WTC11 (cell line): ENCODE data around the gene DENND6A.

Source experiments
- CREB1 ChIP-seq: sonication (generic); formaldehyde crosslinking; IDR thresholded peaks from 2 replicates; pipeline ENCODE4 v1.8.0; 2023; ENCODE audit warnings: mild to moderate bottlenecking, missing genetic modification reagents
- CREM ChIP-seq: sonication (generic); formaldehyde crosslinking; IDR thresholded peaks from 2 replicates; pipeline ENCODE4 v1.8.1; 2022; ENCODE audit warnings: mild to moderate bottlenecking, missing genetic modification reagents, moderate library complexity
- CTCF ChIP-seq: fragments of 200-600 bp; IDR thresholded peaks from 2 replicates; pipeline ENCODE4 v1.8.0; 2022; ENCODE audit warnings: antibody characterized with exemption
- E2F1 ChIP-seq: sonication (generic); formaldehyde crosslinking; IDR thresholded peaks from 2 replicates; pipeline ENCODE4 v1.8.0; 2022; ENCODE audit warnings: mild to moderate bottlenecking, missing genetic modification reagents
- ERG ChIP-seq: fragments of 250-450 bp; sonication (Bioruptor Pico); IDR thresholded peaks from 2 replicates; pipeline ENCODE4 v1.8.0; 2021; ENCODE audit warnings: mild to moderate bottlenecking
- FOXK1 ChIP-seq: sonication (generic); formaldehyde crosslinking; IDR thresholded peaks from 2 replicates; pipeline ENCODE4 v1.8.0; 2022; ENCODE audit warnings: mild to moderate bottlenecking, moderate library complexity, missing genetic modification reagents
- HMGA2 ChIP-seq: fragments of 250-450 bp; sonication (Bioruptor Pico); IDR thresholded peaks from 2 replicates; pipeline ENCODE4 v1.4.0; 2021; ENCODE audit warnings: mild to moderate bottlenecking, moderate library complexity
- NR2C2 ChIP-seq: sonication (generic); formaldehyde crosslinking; IDR thresholded peaks from 2 replicates; pipeline ENCODE4 v1.8.0; 2022; ENCODE audit warnings: mild to moderate bottlenecking, missing genetic modification reagents
- USF2 ChIP-seq: sonication (generic); formaldehyde crosslinking; IDR thresholded peaks from 2 replicates; pipeline ENCODE4 v1.8.1; 2023; ENCODE audit warnings: mild to moderate bottlenecking, missing genetic modification reagents, moderate library complexity
- ZNF232 ChIP-seq: sonication (generic); formaldehyde crosslinking; IDR thresholded peaks from 2 replicates; pipeline ENCODE4 v1.8.0; 2022; ENCODE audit warnings: mild to moderate bottlenecking, missing genetic modification reagents
- TF ChIP-seq, protein P1 (sequence below): sonication (generic); formaldehyde crosslinking; IDR thresholded peaks from 2 replicates; pipeline ENCODE4 v1.8.1; 2022; ENCODE audit warnings: mild to moderate bottlenecking, missing genetic modification reagents, moderate library complexity, borderline replicate concordance
- TF ChIP-seq, protein P2 (sequence below): sonication (generic); formaldehyde crosslinking; conservative IDR thresholded peaks from 2 replicates; pipeline ENCODE4 v1.8.1; 2023; ENCODE audit warnings: mild to moderate bottlenecking, low read depth, missing genetic modification reagents, moderate library complexity
- TF ChIP-seq, protein P3 (sequence below): sonication (generic); formaldehyde crosslinking; IDR thresholded peaks from 2 replicates; pipeline ENCODE4 v1.8.1; 2022; ENCODE audit warnings: missing genetic modification reagents, borderline replicate concordance

DNA sequence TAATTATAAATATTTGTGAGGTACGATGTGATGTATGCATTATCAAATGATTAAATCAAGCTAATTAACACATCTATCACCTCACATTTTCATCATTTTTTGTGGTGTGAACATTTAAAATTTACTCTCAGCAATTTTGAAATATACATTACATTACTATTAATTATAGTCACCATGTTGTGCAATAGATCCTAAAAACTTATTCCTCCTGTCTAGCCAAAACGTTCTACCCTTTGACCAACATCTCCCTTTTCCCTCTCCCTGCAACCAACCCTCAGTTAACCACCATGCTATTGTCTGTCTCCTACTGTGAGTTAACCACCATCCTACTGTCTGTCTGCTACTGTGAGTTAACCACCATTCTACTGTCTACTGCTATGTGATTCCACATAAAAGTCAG lies 42.5 kb upstream of the DENND6A start:
- TF ChIP-seq, protein P1, sequence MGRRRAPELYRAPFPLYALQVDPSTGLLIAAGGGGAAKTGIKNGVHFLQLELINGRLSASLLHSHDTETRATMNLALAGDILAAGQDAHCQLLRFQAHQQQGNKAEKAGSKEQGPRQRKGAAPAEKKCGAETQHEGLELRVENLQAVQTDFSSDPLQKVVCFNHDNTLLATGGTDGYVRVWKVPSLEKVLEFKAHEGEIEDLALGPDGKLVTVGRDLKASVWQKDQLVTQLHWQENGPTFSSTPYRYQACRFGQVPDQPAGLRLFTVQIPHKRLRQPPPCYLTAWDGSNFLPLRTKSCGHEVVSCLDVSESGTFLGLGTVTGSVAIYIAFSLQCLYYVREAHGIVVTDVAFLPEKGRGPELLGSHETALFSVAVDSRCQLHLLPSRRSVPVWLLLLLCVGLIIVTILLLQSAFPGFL: no peak
- TF ChIP-seq CREB1 (CRISPR knock-in tag): no peak
- no peak for TF ChIP-seq ERG
- TF ChIP-seq, protein P2, sequence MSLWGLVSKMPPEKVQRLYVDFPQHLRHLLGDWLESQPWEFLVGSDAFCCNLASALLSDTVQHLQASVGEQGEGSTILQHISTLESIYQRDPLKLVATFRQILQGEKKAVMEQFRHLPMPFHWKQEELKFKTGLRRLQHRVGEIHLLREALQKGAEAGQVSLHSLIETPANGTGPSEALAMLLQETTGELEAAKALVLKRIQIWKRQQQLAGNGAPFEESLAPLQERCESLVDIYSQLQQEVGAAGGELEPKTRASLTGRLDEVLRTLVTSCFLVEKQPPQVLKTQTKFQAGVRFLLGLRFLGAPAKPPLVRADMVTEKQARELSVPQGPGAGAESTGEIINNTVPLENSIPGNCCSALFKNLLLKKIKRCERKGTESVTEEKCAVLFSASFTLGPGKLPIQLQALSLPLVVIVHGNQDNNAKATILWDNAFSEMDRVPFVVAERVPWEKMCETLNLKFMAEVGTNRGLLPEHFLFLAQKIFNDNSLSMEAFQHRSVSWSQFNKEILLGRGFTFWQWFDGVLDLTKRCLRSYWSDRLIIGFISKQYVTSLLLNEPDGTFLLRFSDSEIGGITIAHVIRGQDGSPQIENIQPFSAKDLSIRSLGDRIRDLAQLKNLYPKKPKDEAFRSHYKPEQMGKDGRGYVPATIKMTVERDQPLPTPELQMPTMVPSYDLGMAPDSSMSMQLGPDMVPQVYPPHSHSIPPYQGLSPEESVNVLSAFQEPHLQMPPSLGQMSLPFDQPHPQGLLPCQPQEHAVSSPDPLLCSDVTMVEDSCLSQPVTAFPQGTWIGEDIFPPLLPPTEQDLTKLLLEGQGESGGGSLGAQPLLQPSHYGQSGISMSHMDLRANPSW (CRISPR knock-in tag): no peak
- TF ChIP-seq CTCF: no peak
- TF ChIP-seq, protein P3, sequence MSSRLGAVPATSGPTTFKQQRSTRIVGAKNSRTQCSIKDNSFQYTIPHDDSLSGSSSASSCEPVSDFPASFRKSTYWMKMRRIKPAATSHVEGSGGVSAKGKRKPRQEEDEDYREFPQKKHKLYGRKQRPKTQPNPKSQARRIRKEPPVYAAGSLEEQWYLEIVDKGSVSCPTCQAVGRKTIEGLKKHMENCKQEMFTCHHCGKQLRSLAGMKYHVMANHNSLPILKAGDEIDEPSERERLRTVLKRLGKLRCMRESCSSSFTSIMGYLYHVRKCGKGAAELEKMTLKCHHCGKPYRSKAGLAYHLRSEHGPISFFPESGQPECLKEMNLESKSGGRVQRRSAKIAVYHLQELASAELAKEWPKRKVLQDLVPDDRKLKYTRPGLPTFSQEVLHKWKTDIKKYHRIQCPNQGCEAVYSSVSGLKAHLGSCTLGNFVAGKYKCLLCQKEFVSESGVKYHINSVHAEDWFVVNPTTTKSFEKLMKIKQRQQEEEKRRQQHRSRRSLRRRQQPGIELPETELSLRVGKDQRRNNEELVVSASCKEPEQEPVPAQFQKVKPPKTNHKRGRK (CRISPR knock-in tag): no peak
- TF ChIP-seq NR2C2 (CRISPR knock-in tag): no peak
- no peak for TF ChIP-seq E2F1 (CRISPR knock-in tag)
- no peak for TF ChIP-seq USF2 (CRISPR knock-in tag)
- TF ChIP-seq FOXK1: no peak
- TF ChIP-seq HMGA2 (CRISPR knock-in tag): no peak
- no peak for TF ChIP-seq CREM
- no peak for TF ChIP-seq ZNF232 (CRISPR knock-in tag)
